Heart left ventricle (tissue), 16 donors: ENCODE measurements around the gene SLC1A4. TPM values are rescaled to one million over a fixed set of nuclear protein-coding genes. Genes with fewer than 3 reads are reported as not detected.
A peak's percentile ranks its signal among the peaks of the same experiment; 100 is the strongest.

Source experiments
- ATAC-seq, 4 donors: fragments of 200-7000 bp; cut with Tn5 transposase; one replicate each; pipeline ENCODE4 v1.9.1; 2020 to 2022; ENCODE audit warnings: moderate library complexity in 4 of 4, mild to moderate bottlenecking in 3 of 4, moderate number of reproducible peaks in 1 of 4
- DNase-seq, 5 donors: peaks; one replicate each; pipeline ENCODE4 v3.0.0-alpha.2; 2020
- H3K27ac ChIP-seq, 12 donors: fragments of 200-600 bp; sonication (generic) in 4 of 12; one replicate each; pipeline versions ENCODE4 v1.5.0 to v1.8.0; 2016 to 2022; ENCODE audit warnings: mild to moderate bottlenecking in 2 of 12
- H3K27me3 ChIP-seq, 9 donors: fragments of 200-600 bp; sonication (generic) in 2 of 9; one replicate each; pipeline versions ENCODE4 v1.5.1 to v1.8.0; 2016 to 2022; ENCODE audit warnings: mild to moderate bottlenecking in 3 of 9
- H3K36me3 ChIP-seq, 9 donors: fragments of 200-600 bp; sonication (generic) in 2 of 9; one replicate each; pipeline versions ENCODE4 v1.5.0 to v1.8.0; 2018 to 2022; ENCODE audit warnings: mild to moderate bottlenecking in 2 of 9
- H3K4me1 ChIP-seq, 12 donors: fragments of 200-600 bp; sonication (generic) in 4 of 12; one replicate each; pipeline versions ENCODE4 v1.5.0 to v1.8.0; 2016 to 2022; ENCODE audit warnings: mild to moderate bottlenecking in 3 of 12
- H3K4me3 ChIP-seq, 12 donors: fragments of 200-600 bp; sonication (generic) in 4 of 12; one replicate each; pipeline versions ENCODE4 v1.5.0 to v1.8.0; 2017 to 2022; ENCODE audit warnings: mild to moderate bottlenecking in 9 of 12, moderate library complexity in 4 of 12
- H3K9me3 ChIP-seq, 12 donors: fragments of 200-600 bp; sonication (generic) in 4 of 12; one replicate each; pipeline versions ENCODE4 v1.5.0 to v1.8.0; 2016 to 2022; ENCODE audit warnings: mild to moderate bottlenecking in 1 of 12
- CTCF ChIP-seq, 12 donors: fragments of 200-600 bp; sonication (generic) in 4 of 12; IDR thresholded peaks; one replicate each; pipeline versions ENCODE4 v1.5.0 to v1.8.0; 2018 to 2022; ENCODE audit warnings: antibody characterized with exemption in 12 of 12, mild to moderate bottlenecking in 5 of 12
- POLR2A ChIP-seq, 2 donors: fragments of 450-650 bp; IDR thresholded peaks; one replicate each; pipeline ENCODE4 v1.6.1; 2017; ENCODE audit warnings: antibody characterized with exemption in 2 of 2, mild to moderate bottlenecking in 2 of 2, moderate library complexity in 2 of 2
- WGBS, 4 donors: extraction: QIAGEN DNeasy Blood & Tissue Kit in 2 of 4; methylation state at CpG; one replicate each; pipeline versions ENCODE4 v1.1.5 to v1.1.7; 2013 to 2018; 5-methylcytosine and 5-hydroxymethylcytosine counted together
- intact Hi-C, 10 donors: fragments of 100-400 bp; cut with DNase I; formaldehyde crosslinking; loops; one replicate each; pipeline versions ENCODE4 v1.11.1 to v1.14.2; 2022
- polyA plus RNA-seq, 2 donors: library from polyadenylated mRNA; stranded (reverse); fragments of 200-250 nt; gene quantifications; one replicate each; pipeline ENCODE4 v1.2.3, GENCODE V29; 2013
- total RNA-seq, 9 donors: library from RNA; depleted of rRNA in 2 of 9; stranded (reverse); fragments of >200 nt in 2 of 9; fragmentation: NEBNext Ultra II Directional in 3 of 9; extraction: Animal tissue kit (Norgen Biotek cat#: 25700) in 3 of 9; gene quantifications; one replicate each; pipeline versions ENCODE4 v1.1.0 to v1.2.4, GENCODE V29; 2016 to 2023
- donor health status: ischemic (EF 13 %, LVEDD 7.1; RV severe dilation, severe dysfunction).
- donor health status: healthy with polysubstance abuse.
- donor health status: DM: no; HTN: yes; CAD: no.
- donor health status: DM: no; HTN: no; CAD: no.
- donor health status: ischemic (EF 25% LVEDD 6.9; RV normal size, moderate dysfunction).
- donor health status: ischemic (EF 25% LVEDD 5.7; RV mildly dilated, moderate dysfunction).
- donor health status: healthy.
- donor health status: DM: yes; HTN: yes; CAD: no.
- donor health status: ischemic (EF 35%, LVEDD 5.7; RV mildly dilated, moderate dysfunction).
- donor health status: nonischemic (EF 11% LVEDD 7.7; RV severe dilation, severe dysfunction).
- donor health status: DM: yes; HTN: yes; CAD: no.
- donor health status: PGD.
- donor health status: ischemic (EF 29% LVEDD 5.4; RV normal size, mild dysfunction).
- donor health status: nonischemic (EF 23%, LVEDD 6.1; RV moderate dilation, normal function).

Gene SLC1A4
- total and polyA plus RNA-seq, 11 donors = 3.0 to 22.4 (median 10.8) TPM

- Histone ChIP-seq H3K9me3 (no peaks in the 10 kb centered on the region), H3K4me3 (peak overlapping the region; percentile 60 to 92 (median 86)), H3K27ac (peak overlapping the region in 11 of 12 donors; percentile 22 to 95 (median 91)), H3K27me3 (no peaks in the 10 kb centered on the region), H3K36me3 (no peaks in the 10 kb centered on the region), H3K4me1 (peaks cover 4 to 70% (median 40%) of the 10 kb centered on the region in 12 donors)
- 9 to 13% (median 10%) methylated on average over 33 to 42 of the region's 42 CpGs for WGBS, 4 donors
- DNase-seq = peak in 1 of 5 donors; percentile 81
- intact Hi-C loops = loop anchor here in 5 of 10 donors (1.0 to 5.0 kb wide), 5 partner anchors 75 to 172 kb away; partner anchors contain the start of genes RAB1A (in 3 of the 5) and ACTR2 (in 1 of the 5)
- TF ChIP-seq CTCF (IDR thresholded peaks at IDR 0.05) = no peak
- no peak for TF ChIP-seq POLR2A (IDR thresholded peaks at IDR 0.05)
- peak; percentile 13 to 31 (median 20) for ATAC-seq
Observed at GRCh38 chr2:65055422-65056214, 66.4 kb downstream of the SLC1A4 start.

DNA sequence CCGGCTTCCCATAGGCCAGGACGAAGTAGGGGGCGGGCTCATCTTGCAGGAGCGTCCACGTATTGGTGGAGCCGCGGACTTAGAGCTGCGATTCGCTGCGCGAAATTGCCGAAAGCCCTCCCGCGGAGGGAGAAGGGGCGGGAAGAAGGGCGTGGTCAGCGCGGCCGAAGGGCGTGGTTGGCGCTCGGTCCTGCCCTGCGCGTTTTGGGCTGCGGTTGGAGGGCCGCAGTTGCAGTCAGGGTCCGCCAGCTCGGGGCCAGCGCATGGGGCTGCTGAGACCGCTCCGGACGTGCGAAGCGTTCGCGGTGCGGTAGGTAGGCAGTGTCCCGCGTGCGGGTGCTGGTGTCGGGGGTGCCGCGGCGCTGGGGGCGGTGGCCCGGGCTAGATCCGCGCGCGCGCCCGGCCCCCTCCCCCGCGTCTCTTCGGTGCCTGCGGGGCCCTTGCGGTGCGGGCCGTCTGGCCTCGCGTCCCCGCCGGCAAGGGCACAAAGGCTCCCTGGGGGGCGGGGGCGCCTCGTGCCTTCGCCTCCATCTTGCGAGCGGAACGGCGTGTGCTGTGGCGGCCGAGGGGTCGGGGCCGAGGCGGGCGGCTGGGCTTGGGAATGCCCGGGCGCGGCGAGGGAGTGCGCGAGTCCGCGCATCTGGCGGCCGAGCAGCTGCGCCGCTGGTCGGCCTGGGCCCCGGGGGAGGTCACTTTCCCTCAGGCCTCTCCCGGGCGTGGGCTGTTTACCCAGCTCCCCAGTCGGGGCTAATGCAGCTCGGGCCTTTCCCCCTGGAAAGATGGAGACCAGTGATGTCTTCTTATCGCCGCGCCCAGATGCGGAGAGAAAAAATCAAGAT lies 67.2 kb downstream of the SLC1A4 start, which contains the start of gene CEP68:
TSS of gene CEP68 (plus strand) at position 202 of the 839 bp plus-strand sequence. CDS start 13,029 bp downstream, outside the sequence.
- 0 to 1% (median 0%) methylated on average over 48 to 99 of the region's 99 CpGs for WGBS, 4 donors
- peaks cover 4 to 78% (median 47%) of the 10 kb centered on the region in 12 donors for H3K4me1 ChIP-seq
- TF ChIP-seq CTCF (IDR thresholded peaks at IDR 0.05) (no peak), POLR2A (IDR thresholded peaks at IDR 0.05) (peak; percentile 39 to 96)

GRCh38 chr2:65057054-65057375 lies 67.8 kb downstream of the SLC1A4 start:
- H3K4me1 ChIP-seq = peaks cover 4 to 83% (median 52%) of the 10 kb centered on the region in 12 donors
- H3K27ac ChIP-seq = peak overlapping the region; percentile 81 to 95 (median 90)
- no peak for TF ChIP-seq CTCF (IDR thresholded peaks at IDR 0.05)
- TF ChIP-seq POLR2A (IDR thresholded peaks at IDR 0.05) = no peak
- no peaks in the 10 kb centered on the region for H3K36me3 ChIP-seq
- intact Hi-C loops = loop anchor here in 4 of 10 donors (5.0 kb wide), 4 partner anchors 75 to 170 kb away; partner anchors contain the start of genes RAB1A (in 2 of the 4) and ACTR2 (in 1 of the 4)
- DNase-seq = no peak
- H3K4me3 ChIP-seq = peak overlapping the region; percentile 60 to 92 (median 86)
- WGBS, 4 donors = 1 to 11% (median 8%) methylated on average over 5 of the region's 5 CpGs
- no peaks in the 10 kb centered on the region for H3K27me3 ChIP-seq
- H3K9me3 ChIP-seq = no peaks in the 10 kb centered on the region
- ATAC-seq = no peak

More for the DNA sequence above, 67.2 kb downstream of the SLC1A4 start, which contains the start of gene CEP68:
- DNase-seq = peak; percentile 98
- Histone ChIP-seq H3K4me3 (peak within 1 kb of the TSS; percentile 60 to 92 (median 86)), H3K36me3 (no peaks in the 10 kb centered on the region), H3K9me3 (no peaks in the 10 kb centered on the region), H3K27me3 (no peaks in the 10 kb centered on the region), H3K27ac (peak within 1 kb of the TSS; percentile 81 to 95 (median 90))
- peak; percentile 98 to 99 (median 98) for ATAC-seq
- intact Hi-C loops = loop anchor here in 5 of 10 donors (1.0 to 5.0 kb wide), 5 partner anchors 74 to 171 kb away; partner anchors contain the start of genes RAB1A (in 3 of the 5) and ACTR2 (in 1 of the 5)
